Lower leg skin (tissue), 3 donors: ENCODE data around the gene MFSD6.

Source experiments
- CTCF ChIP-seq, 3 donors: fragments of 450-650 bp; IDR thresholded peaks; one replicate each; pipeline ENCODE4 v1.5.1; 2016; ENCODE audit warnings: antibody characterized with exemption in 3 of 3, mild to moderate bottlenecking in 3 of 3, moderate library complexity in 2 of 3
- POLR2A ChIP-seq, 2 donors: fragments of 450-650 bp; IDR thresholded peaks; one replicate each; pipeline ENCODE4 v1.6.1; 2016 to 2017; ENCODE audit warnings: antibody characterized with exemption in 2 of 2, mild to moderate bottlenecking in 1 of 2, moderate library complexity in 1 of 2

DNA sequence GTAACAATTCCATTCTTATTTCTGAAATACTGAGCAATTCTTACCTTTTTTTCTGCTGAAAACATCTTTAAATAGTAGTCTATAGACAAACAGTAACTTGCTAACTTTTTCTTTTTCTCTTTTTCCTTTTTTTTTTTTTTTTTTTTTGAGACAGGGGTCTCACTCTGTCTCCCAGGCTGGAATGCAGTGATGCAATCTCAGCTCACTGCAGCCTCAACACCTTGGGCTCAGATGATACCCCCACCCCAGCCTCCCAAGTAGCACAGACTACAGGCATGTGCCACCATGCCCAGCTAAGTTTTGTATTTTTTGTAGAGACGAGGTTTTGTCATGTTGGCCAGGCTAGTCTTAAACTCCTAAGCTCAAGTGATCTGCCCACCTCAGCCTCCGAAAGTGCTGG lies 42.2 kb downstream of the MFSD6 start:
- no peak for TF ChIP-seq CTCF (IDR thresholded peaks at IDR 0.05)
- no peak for TF ChIP-seq POLR2A (IDR thresholded peaks at IDR 0.05)
